Pancreas (tissue), 10 donors: Measurements from ENCODE around the gene HSD17B3. TPM values are rescaled to one million over a fixed set of nuclear protein-coding genes. Genes with fewer than 3 reads are reported as not detected.
A peak's percentile ranks its signal among the peaks of the same experiment; 100 is the strongest.

Experiments used
- ATAC-seq, 4 donors: fragments of 200-7000 bp; cut with Tn5 transposase; one replicate each; pipeline versions ENCODE4 v1.8.0 to v1.9.1; 2020; ENCODE audit warnings: mild to moderate bottlenecking in 4 of 4, moderate library complexity in 4 of 4
- DNase-seq, 6 donors: peaks; one replicate each; pipeline ENCODE4 v3.0.0-alpha.2; 2020
- FAIRE-seq: peaks from 2 replicates; lab custom pipeline; 2012; peaks lifted over from hg19 to GRCh38; lab: Jason Lieb, UNC
- H3K27ac ChIP-seq, 4 donors: fragments of 200-600 bp; sonication (generic); 1 replicate in 3 of 4; 2 replicates in 1 of 4; pipeline versions ENCODE4 v1.5.0 to v1.8.0; 2020
- H3K27me3 ChIP-seq, 4 donors: fragments of 200-600 bp; one replicate each; pipeline ENCODE4 v1.8.0; 2021
- H3K36me3 ChIP-seq, 3 donors: fragments of 200-600 bp; sonication (generic) in 1 of 3; one replicate each; pipeline versions ENCODE4 v1.5.0 to v1.8.0; 2020 to 2021
- H3K4me1 ChIP-seq, 3 donors: fragments of 200-600 bp; one replicate each; pipeline ENCODE4 v1.8.0; 2021
- H3K4me3 ChIP-seq, 4 donors: fragments of 200-600 bp; sonication (generic) in 2 of 4; one replicate each; pipeline versions ENCODE4 v1.5.0 to v1.8.0; 2020 to 2021
- H3K9me3 ChIP-seq, 4 donors: fragments of 200-600 bp; one replicate each; pipeline ENCODE4 v1.8.0; 2021
- CTCF ChIP-seq, 4 donors: fragments of 200-600 bp; sonication (generic) in 3 of 4; IDR thresholded peaks; one replicate each; pipeline versions ENCODE4 v1.5.0 to v1.8.0; 2021; ENCODE audit warnings: antibody characterized with exemption in 4 of 4
- WGBS, 2 donors: extraction: QIAGEN DNeasy Blood & Tissue Kit; methylation state at CpG; one replicate each; pipeline ENCODE4 v1.1.7; 2013; 5-methylcytosine and 5-hydroxymethylcytosine counted together
- intact Hi-C, 3 donors: fragments of 100-400 bp; cut with DNase I; formaldehyde crosslinking; loops; one replicate each; pipeline versions ENCODE4 v1.11.1 to v1.14.2; 2022
- polyA plus RNA-seq, 2 donors: library from polyadenylated mRNA; stranded (reverse); fragments of 200-250 nt; gene quantifications; one replicate each; pipeline ENCODE4 v1.2.3, GENCODE V29; 2013
- total RNA-seq, 6 donors: library from RNA; stranded (reverse); fragmentation: NEBNext Ultra II Directional in 4 of 6; extraction: Animal tissue kit (Norgen Biotek cat#: 25700) in 4 of 6; gene quantifications; one replicate each; pipeline versions ENCODE4 v1.2.1 to v1.2.4, GENCODE V29; 2021 to 2023
- donor health status: healthy with polysubstance abuse.
- donor health status: DM: no; HTN: no; CAD: no; lungs with moderate emphysema.
- donor health status: DM: no; HTN: no; CAD: no.
- donor health status: control.
- donor health status: control.
- donor health status: Bipolar disorder and iron deficiency.
- donor health status: DM: yes; HTN: yes; CAD: no.
- donor health status: DM: no; HTN: no; CAD: no.
- donor health status: DM: no; HTN: no; CAD: no.
- donor health status: DM: yes; HTN: yes; CAD: no.

Gene HSD17B3
- total and polyA plus RNA-seq, 8 donors: 0.92 to 35.7 (median 1.7) TPM; not detected in 1

- no peak for TF ChIP-seq CTCF (IDR thresholded peaks at IDR 0.05)
- FAIRE-seq (no peak), DNase-seq (peak in 1 of 6 donors; percentile 25), ATAC-seq (no peak)
- Histone ChIP-seq H3K36me3 (no peaks in the 10 kb centered on the region), H3K27ac (no peak overlapping the region), H3K4me3 (no peak overlapping the region), H3K9me3 (no peaks in the 10 kb centered on the region), H3K27me3 (no peaks in the 10 kb centered on the region), H3K4me1 (no peaks in the 10 kb centered on the region)
- WGBS, 2 donors: 72% methylated on average over 11 of the region's 11 CpGs
- intact Hi-C loops: loop anchor here in 1 of 3 donors (10.0 kb wide), 1 partner anchor 62 kb away; no protein-coding TSS in a partner anchor
Measured at GRCh38 chr9:96253059-96253696, 48.8 kb downstream of the HSD17B3 start.

- DNase-seq (no peak), FAIRE-seq (no peak), ATAC-seq (no peak)
- no peak overlapping the region for H3K4me3 ChIP-seq
- H3K36me3 ChIP-seq: no peaks in the 10 kb centered on the region
- H3K27me3 ChIP-seq: no peaks in the 10 kb centered on the region
- intact Hi-C loops: loop anchor here in 1 of 3 donors (10.0 kb wide), 1 partner anchor 63 kb away; no protein-coding TSS in a partner anchor
- no peak overlapping the region for H3K27ac ChIP-seq
- H3K9me3 ChIP-seq: no peaks in the 10 kb centered on the region
- H3K4me1 ChIP-seq: no peaks in the 10 kb centered on the region
- WGBS, 2 donors: 94 to 96% methylated on average over 4 of the region's 4 CpGs
- TF ChIP-seq CTCF (IDR thresholded peaks at IDR 0.05): no peak
Measured at GRCh38 chr9:96251451-96251850, 50.5 kb downstream of the HSD17B3 start.

GRCh38 chr9:96249746-96250145 is 52.2 kb downstream of the HSD17B3 start:
- 68 to 82% methylated on average over 6 of the region's 6 CpGs for WGBS, 2 donors
- H3K36me3 ChIP-seq: no peaks in the 10 kb centered on the region
- H3K27ac ChIP-seq: no peak overlapping the region
- H3K4me3 ChIP-seq: no peak overlapping the region
- no peak for TF ChIP-seq CTCF (IDR thresholded peaks at IDR 0.05)
- no peak for DNase-seq
- H3K27me3 ChIP-seq: no peaks in the 10 kb centered on the region
- peaks cover 0 to 6% (median 0%) of the 10 kb centered on the region in 3 donors for H3K4me1 ChIP-seq
- intact Hi-C loops: loop anchor here in 1 of 3 donors (10.0 kb wide), 1 partner anchor 65 kb away; no protein-coding TSS in a partner anchor
- no peak for ATAC-seq
- H3K9me3 ChIP-seq: no peaks in the 10 kb centered on the region
- FAIRE-seq: no peak

- intact Hi-C loops: no loop called here
- Histone ChIP-seq H3K4me1 (peaks cover 0 to 6% (median 0%) of the 10 kb centered on the region in 3 donors), H3K9me3 (no peaks in the 10 kb centered on the region), H3K27me3 (no peaks in the 10 kb centered on the region), H3K4me3 (no peak overlapping the region), H3K36me3 (no peaks in the 10 kb centered on the region), H3K27ac (peak overlapping the region in 1 of 4 donors; percentile 41)
- ATAC-seq (peak; percentile 36 to 91 (median 74)), DNase-seq (peak in 2 of 6 donors; percentile 40 to 58), FAIRE-seq (no peak)
- WGBS, 2 donors: 37 to 49% methylated on average over 8 of the region's 8 CpGs
- no peak for TF ChIP-seq CTCF (IDR thresholded peaks at IDR 0.05)
Measured at GRCh38 chr9:96246267-96246671, 55.7 kb downstream of the HSD17B3 start.

- no peak for TF ChIP-seq CTCF (IDR thresholded peaks at IDR 0.05)
- whole genome bisulfite sequencing, 2 donors: 85 to 88% methylated on average over 7 of the region's 7 CpGs
- DNase-seq (no peak), FAIRE-seq (no peak), ATAC-seq (no peak)
- no peak overlapping the region for H3K4me3 ChIP-seq
- H3K4me1 ChIP-seq: peaks cover 0 to 6% (median 0%) of the 10 kb centered on the region in 3 donors
- intact Hi-C loops: no loop called here
- no peaks in the 10 kb centered on the region for H3K9me3 ChIP-seq
- no peaks in the 10 kb centered on the region for H3K27me3 ChIP-seq
- no peak overlapping the region for H3K27ac ChIP-seq
- no peaks in the 10 kb centered on the region for H3K36me3 ChIP-seq
Measured at GRCh38 chr9:96245399-96245798, 56.6 kb downstream of the HSD17B3 start.
